GM12878 (cell line): ENCODE results near the gene RBMS3. TPM values are rescaled to one million over a fixed set of nuclear protein-coding genes. Genes with fewer than 3 reads are reported as not detected.

Source experiments
- ATAC-seq: fragments of 200-7000 bp; cut with Tn5 transposase; 3 replicates; pipeline ENCODE4 v1.9.1; 2020; ENCODE audit warnings: mild to moderate bottlenecking, moderate library complexity
- BruUV-seq: library from RNA; stranded (reverse); fragments of 400-500 nt; replicated peaks from 2 replicates; lab custom pipeline; 2021; lab: Mats Ljungman, UMichigan
- CTCF ChIA-PET: fragments of 300-600 bp; sonication (Branson Sonifier 250); formaldehyde crosslinking; extraction: SDS; loops from one replicate; lab custom pipeline; 2021; ENCODE audit warnings: inconsistent platforms; lab: Yijun Ruan, JAX
- POLR2A ChIA-PET: fragments of 350-600 bp; formaldehyde crosslinking; extraction: SDS; loops from one replicate; lab custom pipeline; 2021; ENCODE audit warnings: inconsistent platforms; lab: Charles Lee
- RAD21 ChIA-PET: fragments of 300-600 bp; sonication (Branson Sonifier 250); formaldehyde crosslinking; loops from one replicate; lab custom pipeline; 2023; ENCODE audit warnings: antibody characterized with exemption; ENCODE audit not compliant: unreplicated experiment; lab: Charles Lee
- SMC1A ChIA-PET: fragments of 300-600 bp; sonication (Branson Sonifier 250); formaldehyde crosslinking; loops from one replicate; lab custom pipeline; 2023; ENCODE audit not compliant: unreplicated experiment, uncharacterized antibody; lab: Charles Lee
- DNase-seq: peaks from one replicate; pipeline ENCODE4 v3.0.0-alpha.2; 2011; ENCODE audit warnings: low read depth, low spot score
- FAIRE-seq: peaks from 3 replicates; lab custom pipeline; 2011; peaks lifted over from hg19 to GRCh38; lab: Jason Lieb, UNC
- H2AFZ ChIP-seq: 2 replicates; pipeline ENCODE4 v1.6.0; 2011; ENCODE audit warnings: low read depth, low read length, control low read depth; ENCODE audit not compliant: control insufficient read depth
- H3K27ac ChIP-seq: 2 replicates; pipeline ENCODE4 v1.5.1; 2011; ENCODE audit warnings: control low read depth; ENCODE audit not compliant: control insufficient read depth, insufficient read depth
- H3K27me3 ChIP-seq, 2 experiments: replicated peaks in 1 of 2; 2 replicates each; pipeline versions ENCODE4 v1.6.0 to v1.6.1; 2011; ENCODE audit warnings: low read length in 1 of 2; ENCODE audit not compliant: control insufficient read depth in 2 of 2, insufficient read depth in 2 of 2
- H3K36me3 ChIP-seq, 2 experiments: 2 replicates each; pipeline ENCODE4 v1.5.1; 2011; ENCODE audit warnings: low read length in 1 of 2; ENCODE audit not compliant: control insufficient read depth in 2 of 2, insufficient read depth in 2 of 2
- H3K4me1 ChIP-seq: 2 replicates; pipeline ENCODE4 v1.6.1; 2011; ENCODE audit warnings: mild to moderate bottlenecking, low read length, moderate library complexity, mixed read lengths; ENCODE audit not compliant: control insufficient read depth, insufficient read depth
- H3K4me2 ChIP-seq: 2 replicates; pipeline ENCODE4 v1.6.0; 2011; ENCODE audit warnings: control low read depth; ENCODE audit not compliant: control insufficient read depth, insufficient read depth
- H3K4me3 ChIP-seq: fragments of 200-600 bp; sonication (generic); 2 replicates; pipeline ENCODE4 v1.5.1; 2016
- H3K79me2 ChIP-seq: 2 replicates; pipeline ENCODE4 v1.6.0; 2011; ENCODE audit warnings: low read length; ENCODE audit not compliant: control insufficient read depth, insufficient read depth
- H3K9ac ChIP-seq: 2 replicates; pipeline ENCODE4 v1.8.0; 2011; ENCODE audit warnings: low read length, control low read depth, mixed read lengths; ENCODE audit not compliant: control insufficient read depth, insufficient read depth
- H3K9me3 ChIP-seq: replicated peaks from 3 replicates; pipeline ENCODE4 v1.5.1; 2011; ENCODE audit warnings: mild to moderate bottlenecking, low read length; ENCODE audit not compliant: control insufficient read depth, insufficient read depth
- H4K20me1 ChIP-seq: 2 replicates; pipeline ENCODE4 v1.6.0; 2011; ENCODE audit not compliant: control insufficient read depth, insufficient read depth
- BCL11A ChIP-seq: IDR thresholded peaks from 2 replicates; pipeline ENCODE4 v1.6.1; 2011; ENCODE audit warnings: low read depth, low read length
- GATAD2B ChIP-seq: fragments of 450-650 bp; conservative IDR thresholded peaks from 2 replicates; pipeline ENCODE4 v1.6.1; 2017; ENCODE audit warnings: low read depth, mild to moderate bottlenecking, moderate library complexity
- KLF5 ChIP-seq: fragments of 450-650 bp; IDR thresholded peaks from 2 replicates; pipeline ENCODE4 v1.6.1; 2014; ENCODE audit warnings: mild to moderate bottlenecking; ENCODE audit not compliant: partially characterized antibody
- MXI1 ChIP-seq: fragments of 150-350 bp; IDR thresholded peaks from 2 replicates; pipeline ENCODE4 v1.6.1; 2011; ENCODE audit warnings: low read depth, mild to moderate bottlenecking, inconsistent platforms, low read length, improper control_type of control experiment
- PAX5 ChIP-seq: IDR thresholded peaks from 2 replicates; pipeline ENCODE4 v1.6.1; 2011; ENCODE audit warnings: low read depth, low read length, borderline replicate concordance
- POLR2AphosphoS2 ChIP-seq: IDR thresholded peaks from 2 replicates; pipeline ENCODE4 v1.6.1; 2011; ENCODE audit warnings: low read depth, mild to moderate bottlenecking, low read length, improper control_type of control experiment, moderate library complexity
- WRNIP1 ChIP-seq: IDR thresholded peaks from 2 replicates; pipeline ENCODE4 v1.6.1; 2011; ENCODE audit warnings: low read depth, low read length, improper control_type of control experiment, borderline replicate concordance
- WGBS: methylation state at CpG from one replicate; pipeline ENCODE4 v1.1.6; 2016; ENCODE audit warnings: low lambda C conversion rate; ENCODE audit not compliant: insufficient replicate concordance, insufficient coverage; ENCODE audit errors: missing lambda C conversion rate; 5-methylcytosine and 5-hydroxymethylcytosine counted together
- in situ Hi-C: fragments of 300-500 bp; cut with MboI; formaldehyde crosslinking; loops from 9 replicates; pipeline ENCODE4 v1.14.3; 2018; ENCODE audit warnings: mixed read lengths
- intact Hi-C: fragments of 100-400 bp; cut with micrococcal nuclease; formaldehyde crosslinking; loops from one replicate; pipeline ENCODE4 v1.14.2; 2022; ENCODE audit not compliant: unreplicated experiment
- polyA plus RNA-seq, 11 experiments: library from polyadenylated mRNA; depleted of rRNA in 4 of 11; unstranded in 6 of 11; stranded (reverse) in 5 of 11; fragments of >200 nt; fragmentation: Nextera tagmentation in 4 of 11; fragmentation: Illumina TruSeq in 1 of 11; extraction: Ambion mirVana in 4 of 11; extraction: Trizol in 1 of 11; gene quantifications; 1 replicate in 1 of 11; 2 replicates in 10 of 11; pipeline versions ENCODE4 v1.2.1 to v1.2.3, GENCODE V29; 2011 to 2016; ENCODE audit warnings: inconsistent platforms in 2 of 11, missing spikeins in 2 of 11, low read depth in 1 of 11
- total RNA-seq, 4 experiments: library from RNA; depleted of rRNA in 3 of 4; stranded (reverse); fragments of >200 nt in 3 of 4; fragmentation: Illumina TruSeq in 1 of 4; extraction: Trizol in 1 of 4; gene quantifications; 2 replicates each; pipeline versions ENCODE4 v1.2.1 to v1.2.3, GENCODE V29; 2013 to 2021
- TF ChIP-seq, protein P1 (sequence below): fragments of 450-650 bp; IDR thresholded peaks from 2 replicates; pipeline ENCODE4 v1.6.1; 2017; ENCODE audit warnings: mild to moderate bottlenecking
- TF ChIP-seq, protein P2 (sequence below): IDR thresholded peaks from 2 replicates; pipeline ENCODE4 v1.6.1; 2012; ENCODE audit warnings: low read depth, low read length, improper control_type of control experiment

RBMS3 gene
- total and polyA plus RNA-seq, 10 of the 15 experiments (the other 5 are each of a cell fraction or from before 2014, with no cell fraction given) = 0.79 to 4.7 (median 3.1) TPM

DNA sequence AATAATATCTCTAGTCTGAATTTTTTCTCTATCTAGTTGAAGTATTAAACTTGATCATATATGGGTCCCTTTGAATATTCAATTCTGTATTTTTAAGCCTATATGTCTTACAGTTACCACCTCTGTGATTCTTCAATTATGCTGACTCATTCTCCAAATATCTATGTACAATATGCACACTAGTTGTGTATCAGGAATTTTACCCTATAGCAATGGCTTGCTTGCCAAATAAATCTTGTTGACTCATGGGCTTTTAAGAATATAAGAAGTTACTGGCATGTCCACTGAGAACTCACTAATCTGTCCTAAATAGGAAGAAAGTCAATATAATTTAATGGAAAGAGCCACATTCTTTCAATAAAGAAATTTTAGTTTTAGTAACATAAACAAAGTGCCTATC, 656.3 kb downstream of the RBMS3 start (continued):
- no peak for TF ChIP-seq WRNIP1
- TF ChIP-seq POLR2AphosphoS2 = no peak
- TF ChIP-seq KLF5 = no peak
- no peak for TF ChIP-seq PAX5
- TF ChIP-seq, protein P1, sequence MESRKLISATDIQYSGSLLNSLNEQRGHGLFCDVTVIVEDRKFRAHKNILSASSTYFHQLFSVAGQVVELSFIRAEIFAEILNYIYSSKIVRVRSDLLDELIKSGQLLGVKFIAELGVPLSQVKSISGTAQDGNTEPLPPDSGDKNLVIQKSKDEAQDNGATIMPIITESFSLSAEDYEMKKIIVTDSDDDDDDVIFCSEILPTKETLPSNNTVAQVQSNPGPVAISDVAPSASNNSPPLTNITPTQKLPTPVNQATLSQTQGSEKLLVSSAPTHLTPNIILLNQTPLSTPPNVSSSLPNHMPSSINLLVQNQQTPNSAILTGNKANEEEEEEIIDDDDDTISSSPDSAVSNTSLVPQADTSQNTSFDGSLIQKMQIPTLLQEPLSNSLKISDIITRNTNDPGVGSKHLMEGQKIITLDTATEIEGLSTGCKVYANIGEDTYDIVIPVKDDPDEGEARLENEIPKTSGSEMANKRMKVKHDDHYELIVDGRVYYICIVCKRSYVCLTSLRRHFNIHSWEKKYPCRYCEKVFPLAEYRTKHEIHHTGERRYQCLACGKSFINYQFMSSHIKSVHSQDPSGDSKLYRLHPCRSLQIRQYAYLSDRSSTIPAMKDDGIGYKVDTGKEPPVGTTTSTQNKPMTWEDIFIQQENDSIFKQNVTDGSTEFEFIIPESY = no peak
- TF ChIP-seq MXI1 = no peak

DNA sequence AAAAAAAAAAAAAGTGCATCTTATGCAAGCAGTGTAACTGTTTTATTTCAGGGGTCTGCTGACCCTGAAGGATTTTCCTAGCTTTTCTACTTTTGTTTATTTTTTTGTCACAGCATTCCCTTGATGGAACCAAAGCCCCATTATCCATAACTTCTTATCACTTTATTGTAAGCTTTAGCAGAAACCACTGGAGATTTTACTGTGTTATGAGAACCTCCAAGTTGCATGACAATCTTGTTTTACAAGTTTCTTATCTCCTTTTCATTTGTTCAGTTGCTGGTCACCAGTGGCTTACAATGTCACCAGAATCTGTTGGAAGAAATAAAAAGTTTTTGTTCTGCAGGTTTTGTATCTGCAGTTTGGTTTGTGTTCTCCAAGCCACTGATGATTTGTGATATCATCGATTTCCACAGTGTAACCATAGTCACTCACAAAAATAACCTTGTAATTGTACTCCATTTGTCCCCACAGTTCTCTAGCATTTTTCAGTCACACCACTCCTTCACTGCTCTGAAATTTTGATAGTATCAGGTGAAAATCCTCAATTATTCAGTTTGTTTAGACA, 660.0 kb downstream of the RBMS3 start:
- RAD21 ChIA-PET = no interaction called here
- H3K36me3 ChIP-seq = no peaks in the 10 kb centered on the region
- SMC1A ChIA-PET = interaction anchor here (0.6 kb wide), 1 partner anchor 1136 kb away, joined by 3 read pairs; no protein-coding TSS in a partner anchor
- intact Hi-C loops = no loop called here
- no peak for ATAC-seq
- H3K27me3 ChIP-seq = no peaks in the 10 kb centered on the region
- no peak overlapping the region for H3K27ac ChIP-seq
- no peaks in the 10 kb centered on the region for H3K9me3 ChIP-seq
- no peak overlapping the region for H2AFZ ChIP-seq
- POLR2A ChIA-PET = no interaction called here
- H3K79me2 ChIP-seq = no peaks in the 10 kb centered on the region
- H3K4me1 ChIP-seq = peaks cover 4% of the 10 kb centered on the region; the same call in 1 of the 2 replicates
- no peaks in the 10 kb centered on the region for H4K20me1 ChIP-seq
- TF ChIP-seq GATAD2B (no peak), BCL11A (no peak)
- TF ChIP-seq, protein P2, sequence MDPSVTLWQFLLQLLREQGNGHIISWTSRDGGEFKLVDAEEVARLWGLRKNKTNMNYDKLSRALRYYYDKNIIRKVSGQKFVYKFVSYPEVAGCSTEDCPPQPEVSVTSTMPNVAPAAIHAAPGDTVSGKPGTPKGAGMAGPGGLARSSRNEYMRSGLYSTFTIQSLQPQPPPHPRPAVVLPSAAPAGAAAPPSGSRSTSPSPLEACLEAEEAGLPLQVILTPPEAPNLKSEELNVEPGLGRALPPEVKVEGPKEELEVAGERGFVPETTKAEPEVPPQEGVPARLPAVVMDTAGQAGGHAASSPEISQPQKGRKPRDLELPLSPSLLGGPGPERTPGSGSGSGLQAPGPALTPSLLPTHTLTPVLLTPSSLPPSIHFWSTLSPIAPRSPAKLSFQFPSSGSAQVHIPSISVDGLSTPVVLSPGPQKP = no peak
- TF ChIP-seq, all 136 proteins: peak for 0
- CTCF ChIA-PET = interaction anchor here (2.1 kb wide), 1 partner anchor 15 kb away, joined by 5 read pairs; no protein-coding TSS in a partner anchor
- WGBS = 5% methylated on average over 1 of the region's 1 CpG
- BruUV-seq = no TSS peak
- no peak overlapping the region for H3K9ac ChIP-seq
- no peak overlapping the region for H3K4me2 ChIP-seq
- DNase-seq (no peak), FAIRE-seq (no peak)
- in situ Hi-C loops = no loop called here
- no peak overlapping the region for H3K4me3 ChIP-seq
